Mesenchymal stem cell (in vitro differentiated cells and primary cell): ENCODE measurements around the gene BRIP1.

Experiments used
- DNase-seq: peaks from one replicate; pipeline ENCODE4 v3.0.0-alpha.2; 2013
- H2AFZ ChIP-seq: one replicate; pipeline ENCODE4 v1.6.1; 2013; ENCODE audit warnings: low read depth, mild to moderate bottlenecking, control low read depth, inconsistent platforms, low read length, moderate library complexity
- H2AK5ac ChIP-seq: 2 replicates; pipeline ENCODE4 v1.6.1; 2013; ENCODE audit warnings: low read length, moderate library complexity, mild to moderate bottlenecking, inconsistent platforms; ENCODE audit not compliant: severe bottlenecking
- H2BK120ac ChIP-seq: one replicate; pipeline ENCODE4 v1.6.1; 2013; ENCODE audit warnings: low read depth, mild to moderate bottlenecking, inconsistent platforms, low read length, moderate library complexity
- H2BK12ac ChIP-seq, 2 experiments: one replicate each; pipeline ENCODE4 v1.6.1; 2013; ENCODE audit warnings: inconsistent platforms in 2 of 2, low read length in 2 of 2, mild to moderate bottlenecking in 2 of 2, moderate library complexity in 2 of 2, control low read depth in 1 of 2
- H2BK15ac ChIP-seq: one replicate; pipeline ENCODE4 v1.6.1; 2013; ENCODE audit warnings: mild to moderate bottlenecking, low read depth, inconsistent platforms; ENCODE audit not compliant: poor library complexity, severe bottlenecking
- H2BK5ac ChIP-seq: 2 replicates; pipeline ENCODE4 v1.6.1; 2013; ENCODE audit warnings: low read depth, mild to moderate bottlenecking, low read length, control low read depth, inconsistent platforms; ENCODE audit not compliant: poor library complexity, severe bottlenecking
- H3K14ac ChIP-seq, 2 experiments: one replicate each; pipeline ENCODE4 v1.6.1; 2013; ENCODE audit warnings: inconsistent platforms in 2 of 2, low read length in 2 of 2, control low read depth in 1 of 2, mild to moderate bottlenecking in 1 of 2, moderate library complexity in 1 of 2
- H3K18ac ChIP-seq, 2 experiments: one replicate each; pipeline ENCODE4 v1.6.1; 2013; ENCODE audit warnings: inconsistent platforms in 2 of 2, low read length in 2 of 2, control low read depth in 1 of 2, low read depth in 1 of 2, mild to moderate bottlenecking in 1 of 2
- H3K23ac ChIP-seq, 2 experiments: one replicate each; pipeline ENCODE4 v1.6.1; 2013; ENCODE audit warnings: inconsistent platforms in 2 of 2, low read length in 2 of 2, mild to moderate bottlenecking in 2 of 2, moderate library complexity in 2 of 2, control low read depth in 1 of 2
- H3K27ac ChIP-seq: 2 replicates; pipeline ENCODE4 v1.5.1; 2013; ENCODE audit warnings: mild to moderate bottlenecking, moderate library complexity, low read length, control low read depth, inconsistent platforms; ENCODE audit not compliant: poor library complexity, severe bottlenecking
- H3K27me3 ChIP-seq, 2 experiments: 2 replicates each; pipeline versions ENCODE4 v1.6.1 to v1.7.0; 2013; ENCODE audit warnings: low read length in 2 of 2, mild to moderate bottlenecking in 2 of 2, moderate library complexity in 2 of 2, control low read depth in 1 of 2, inconsistent platforms in 1 of 2; ENCODE audit not compliant: control insufficient read depth in 1 of 2, insufficient read depth in 1 of 2
- H3K36me3 ChIP-seq, 2 experiments: 2 replicates each; pipeline versions ENCODE4 v1.6.1 to v1.7.0; 2013; ENCODE audit warnings: low read length in 2 of 2, control low read depth in 1 of 2, inconsistent platforms in 1 of 2, low read depth in 1 of 2, mild to moderate bottlenecking in 1 of 2; ENCODE audit not compliant: insufficient read depth in 2 of 2, control insufficient read depth in 1 of 2
- H3K4ac ChIP-seq, 2 experiments: one replicate each; pipeline ENCODE4 v1.6.1; 2013; ENCODE audit warnings: inconsistent platforms in 2 of 2, low read length in 2 of 2, mild to moderate bottlenecking in 2 of 2, moderate library complexity in 2 of 2, control low read depth in 1 of 2, low read depth in 1 of 2
- H3K4me1 ChIP-seq: 2 replicates; pipeline ENCODE4 v1.6.1; 2013; ENCODE audit warnings: low read depth, low read length, control low read depth; ENCODE audit not compliant: control insufficient read depth, insufficient read depth
- H3K4me2 ChIP-seq: 2 replicates; pipeline ENCODE4 v1.6.1; 2013; ENCODE audit warnings: low read length, mild to moderate bottlenecking, inconsistent platforms; ENCODE audit not compliant: poor library complexity, severe bottlenecking
- H3K4me3 ChIP-seq, 2 experiments: 2 replicates each; pipeline versions ENCODE4 v1.5.1 to v1.7.0; 2013; ENCODE audit warnings: low read length in 2 of 2, mild to moderate bottlenecking in 2 of 2, control low read depth in 1 of 2, low read depth in 1 of 2; ENCODE audit not compliant: insufficient read depth in 1 of 2
- H3K79me1 ChIP-seq: replicated peaks from 2 replicates; pipeline ENCODE4 v1.6.1; 2013; ENCODE audit warnings: mild to moderate bottlenecking, control low read depth, low read length, inconsistent platforms; ENCODE audit not compliant: poor library complexity, severe bottlenecking
- H3K9ac ChIP-seq: 2 replicates; pipeline ENCODE4 v1.7.0; 2013; ENCODE audit warnings: mild to moderate bottlenecking, low read length, moderate library complexity
- H3K9me3 ChIP-seq: 2 replicates; pipeline ENCODE4 v1.7.0; 2013; ENCODE audit warnings: mild to moderate bottlenecking, low read length; ENCODE audit not compliant: control insufficient read depth
- H4K8ac ChIP-seq: one replicate; pipeline ENCODE4 v1.6.1; 2013; ENCODE audit warnings: inconsistent platforms, mild to moderate bottlenecking, low read length, moderate library complexity
- H4K91ac ChIP-seq: one replicate; pipeline ENCODE4 v1.6.1; 2013; ENCODE audit warnings: mild to moderate bottlenecking, low read length, inconsistent platforms
- WGBS: methylation state at CpG from one replicate; pipeline ENCODE4 v1.1.7; 2013; ENCODE audit warnings: mixed read lengths; 5-methylcytosine and 5-hydroxymethylcytosine counted together

The BRIP1 gene

GRCh38 chr17:61644800-61645774, 218.2 kb downstream of the BRIP1 start:
- H3K36me3 ChIP-seq: no peaks in the 10 kb centered on the region
- WGBS: no CpG with 5 or more reads among the region's 2 CpGs
- no peak for DNase-seq

DNA sequence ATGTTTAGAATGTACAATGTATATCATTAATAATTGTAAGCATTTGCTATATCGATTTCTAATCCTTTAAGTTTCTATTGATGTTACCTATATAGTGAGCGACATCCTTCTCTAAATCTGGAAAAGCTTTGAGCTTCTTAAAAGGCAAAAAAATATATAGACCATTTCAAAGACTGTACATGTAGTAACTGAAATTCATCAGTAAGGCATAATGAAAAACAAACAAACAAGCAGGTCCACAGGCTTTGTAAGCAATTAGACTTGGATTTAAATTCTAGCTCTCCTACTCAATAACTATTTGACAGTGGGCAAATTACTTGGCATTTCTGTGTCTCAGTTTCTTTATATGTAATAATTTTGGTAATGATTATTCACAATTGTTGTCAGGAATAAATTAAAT, 220.6 kb downstream of the BRIP1 start:
- Histone ChIP-seq H2BK120ac (no peak overlapping the region), H3K4me2 (no peak overlapping the region), H3K9ac (no peak overlapping the region), H3K14ac (no peak overlapping the region), H4K8ac (no peak overlapping the region), H2AFZ (no peak overlapping the region), H3K4me1 (no peaks in the 10 kb centered on the region), H3K79me1 (no peaks in the 10 kb centered on the region), H3K9me3 (no peaks in the 10 kb centered on the region), H3K36me3 (no peaks in the 10 kb centered on the region), H2AK5ac (no peak overlapping the region), H2BK12ac (no peak overlapping the region), H3K4ac (no peak overlapping the region), H2BK5ac (no peak overlapping the region), H3K4me3 (no peak overlapping the region), H2BK15ac (no peak overlapping the region), H3K18ac (no peak overlapping the region), H3K27me3 (no peaks in the 10 kb centered on the region), H4K91ac (no peak overlapping the region), H3K27ac (no peak overlapping the region), H3K23ac (no peak overlapping the region)
- WGBS: no CpG with 5 or more reads among the region's 2 CpGs
- no peak for DNase-seq

More at GRCh38 chr17:61644800-61645774, 218.2 kb downstream of the BRIP1 start:
- Histone ChIP-seq H3K79me1 (no peaks in the 10 kb centered on the region), H2BK12ac (no peak overlapping the region), H3K14ac (no peak overlapping the region), H2BK120ac (no peak overlapping the region), H3K27ac (no peak overlapping the region), H2AFZ (no peak overlapping the region), H3K4me1 (no peaks in the 10 kb centered on the region), H3K4me2 (no peak overlapping the region), H2BK15ac (no peak overlapping the region), H3K4ac (no peak overlapping the region), H3K23ac (no peak overlapping the region), H4K8ac (no peak overlapping the region), H3K9ac (no peak overlapping the region), H3K18ac (no peak overlapping the region), H2BK5ac (no peak overlapping the region), H3K27me3 (no peaks in the 10 kb centered on the region), H3K9me3 (peaks cover 11% of the 10 kb centered on the region), H2AK5ac (no peak overlapping the region), H4K91ac (no peak overlapping the region), H3K4me3 (no peak overlapping the region)

- Histone ChIP-seq H3K4ac (no peak overlapping the region), H3K79me1 (no peaks in the 10 kb centered on the region), H2AK5ac (no peak overlapping the region), H3K9ac (no peak overlapping the region), H4K91ac (no peak overlapping the region), H4K8ac (no peak overlapping the region), H3K23ac (no peak overlapping the region), H3K27ac (no peak overlapping the region), H2BK15ac (no peak overlapping the region), H3K9me3 (no peaks in the 10 kb centered on the region), H2BK12ac (no peak overlapping the region), H2AFZ (no peak overlapping the region), H2BK120ac (no peak overlapping the region), H3K18ac (no peak overlapping the region), H3K4me3 (no peak overlapping the region), H3K36me3 (no peaks in the 10 kb centered on the region), H3K4me2 (no peak overlapping the region), H2BK5ac (no peak overlapping the region), H3K4me1 (no peaks in the 10 kb centered on the region), H3K14ac (no peak overlapping the region), H3K27me3 (no peaks in the 10 kb centered on the region)
- DNase-seq: no peak
- 85% methylated on average over 1 of the region's 1 CpG for WGBS
Observed at GRCh38 chr17:61641715-61642114, 221.6 kb downstream of the BRIP1 start.

DNA sequence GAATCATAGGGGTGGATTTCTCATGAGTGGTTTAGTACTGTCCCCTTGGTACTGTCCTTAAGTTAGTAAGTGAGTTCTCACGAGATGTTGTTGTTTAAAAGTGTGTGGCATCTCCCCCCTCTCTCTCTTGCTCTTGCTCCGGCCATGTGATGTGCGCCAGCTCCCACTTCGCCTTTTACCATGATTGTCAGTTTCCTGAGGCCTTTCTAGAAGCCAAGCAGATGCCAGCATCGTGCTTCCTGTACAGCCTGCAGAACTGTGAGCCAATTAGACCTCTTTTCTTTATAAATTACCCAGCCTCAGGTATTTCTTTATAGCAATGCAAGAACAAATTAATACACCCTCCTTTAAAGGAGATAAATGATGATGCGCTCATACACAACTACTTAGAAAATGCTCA, 222.2 kb downstream of the BRIP1 start:
- Histone ChIP-seq H3K4me3 (no peak overlapping the region), H3K36me3 (no peaks in the 10 kb centered on the region), H2AK5ac (no peak overlapping the region), H3K23ac (no peak overlapping the region), H4K8ac (no peak overlapping the region), H4K91ac (no peak overlapping the region), H3K79me1 (no peaks in the 10 kb centered on the region), H2BK120ac (no peak overlapping the region), H2BK12ac (no peak overlapping the region), H3K9me3 (no peaks in the 10 kb centered on the region), H3K27ac (no peak overlapping the region), H3K14ac (no peak overlapping the region), H3K9ac (no peak overlapping the region), H2BK5ac (no peak overlapping the region), H3K4me2 (no peak overlapping the region), H3K18ac (no peak overlapping the region), H2AFZ (no peak overlapping the region), H3K4me1 (no peaks in the 10 kb centered on the region), H3K27me3 (no peaks in the 10 kb centered on the region), H2BK15ac (no peak overlapping the region), H3K4ac (no peak overlapping the region)
- DNase-seq: no peak
- WGBS: 87% methylated on average over 5 of the region's 6 CpGs
